Mesendoderm (in vitro differentiated cells): Measurements from ENCODE around the gene MED27.

ENCODE experiments used
- DNase-seq: peaks from one replicate; pipeline ENCODE4 v3.0.0; 2013
- H2AK5ac ChIP-seq: 2 replicates; pipeline ENCODE4 v1.6.1; 2013; ENCODE audit warnings: low read length, inconsistent platforms
- H2BK120ac ChIP-seq: 2 replicates; pipeline ENCODE4 v1.6.1; 2013; ENCODE audit warnings: low read depth, mild to moderate bottlenecking, low read length, moderate library complexity, mixed read lengths
- H2BK15ac ChIP-seq: replicated peaks from 2 replicates; pipeline ENCODE4 v1.6.1; 2013; ENCODE audit warnings: low read depth, mild to moderate bottlenecking, moderate library complexity
- H2BK5ac ChIP-seq: 2 replicates; pipeline ENCODE4 v1.6.1; 2013; ENCODE audit warnings: low read length, inconsistent platforms
- H3K18ac ChIP-seq: 2 replicates; pipeline ENCODE4 v1.6.1; 2013; ENCODE audit warnings: mild to moderate bottlenecking, low read length, mixed read lengths
- H3K23ac ChIP-seq: one replicate; pipeline ENCODE4 v1.6.1; 2013; ENCODE audit warnings: low read length
- H3K27ac ChIP-seq: 2 replicates; pipeline ENCODE4 v1.5.1; 2013; ENCODE audit warnings: low read depth, mild to moderate bottlenecking, inconsistent platforms, low read length, moderate library complexity
- H3K27me3 ChIP-seq: 2 replicates; pipeline ENCODE4 v1.6.1; 2013; ENCODE audit warnings: low read length, control low read depth, mild to moderate bottlenecking, inconsistent platforms; ENCODE audit not compliant: insufficient read depth, poor library complexity
- H3K36me3 ChIP-seq: 2 replicates; pipeline ENCODE4 v1.6.1; 2013; ENCODE audit warnings: low read length, inconsistent platforms; ENCODE audit not compliant: control insufficient read depth, insufficient read depth
- H3K4ac ChIP-seq: one replicate; pipeline ENCODE4 v1.6.1; 2013; ENCODE audit warnings: low read depth, mild to moderate bottlenecking, low read length, moderate library complexity
- H3K4me1 ChIP-seq: 2 replicates; pipeline ENCODE4 v1.6.1; 2013; ENCODE audit warnings: low read depth, low read length, inconsistent platforms; ENCODE audit not compliant: control insufficient read depth
- H3K4me2 ChIP-seq: 2 replicates; pipeline ENCODE4 v1.6.1; 2013; ENCODE audit warnings: low read length
- H3K4me3 ChIP-seq: 2 replicates; pipeline ENCODE4 v1.5.1; 2013; ENCODE audit warnings: mild to moderate bottlenecking, low read length
- H3K56ac ChIP-seq: one replicate; pipeline ENCODE4 v1.6.1; 2013; ENCODE audit warnings: low read length
- H3K79me1 ChIP-seq: 2 replicates; pipeline ENCODE4 v1.6.1; 2013; ENCODE audit warnings: low read length, inconsistent platforms
- H3K79me2 ChIP-seq: 2 replicates; pipeline ENCODE4 v1.6.1; 2013; ENCODE audit warnings: mild to moderate bottlenecking, low read length; ENCODE audit not compliant: control insufficient read depth, insufficient read depth
- H3K9ac ChIP-seq: 2 replicates; pipeline ENCODE4 v1.6.1; 2013; ENCODE audit warnings: low read length, inconsistent platforms
- H4K5ac ChIP-seq: one replicate; pipeline ENCODE4 v1.6.1; 2013; ENCODE audit warnings: low read length
- H4K8ac ChIP-seq: one replicate; pipeline ENCODE4 v1.6.1; 2013; ENCODE audit warnings: low read depth, mild to moderate bottlenecking, control low read depth, low read length, moderate library complexity
- WGBS: extraction: QIAGEN DNeasy Blood & Tissue Kit; methylation state at CpG from one replicate; pipeline ENCODE4 v1.1.7; 2013; ENCODE audit warnings: low lambda C conversion rate, missing lambda C conversion rate; ENCODE audit not compliant: insufficient coverage; ENCODE audit errors: extremely low coverage; 5-methylcytosine and 5-hydroxymethylcytosine counted together

MED27 gene

GRCh38 chr9:131848570-131849160 is 231.0 kb downstream of the MED27 start:
- H2BK5ac ChIP-seq: no peak overlapping the region
- WGBS: no CpG with 5 or more reads among the region's 35 CpGs
- H3K18ac ChIP-seq: no peak overlapping the region
- no peak overlapping the region for H3K4me2 ChIP-seq
- H2BK15ac ChIP-seq: no peak overlapping the region
- no peak overlapping the region for H3K4me3 ChIP-seq
- H3K27ac ChIP-seq: no peak overlapping the region
- DNase-seq: no peak
- no peak overlapping the region for H4K5ac ChIP-seq
- H3K9ac ChIP-seq: no peak overlapping the region
- H3K23ac ChIP-seq: no peak overlapping the region
- no peak overlapping the region for H4K8ac ChIP-seq
- H3K79me1 ChIP-seq: no peaks in the 10 kb centered on the region
- H2BK120ac ChIP-seq: no peak overlapping the region
- no peak overlapping the region for H3K56ac ChIP-seq
- no peak overlapping the region for H3K4ac ChIP-seq
- no peak overlapping the region for H2AK5ac ChIP-seq
- H3K79me2 ChIP-seq: no peaks in the 10 kb centered on the region
- H3K36me3 ChIP-seq: no peaks in the 10 kb centered on the region
- no peaks in the 10 kb centered on the region for H3K4me1 ChIP-seq
- no peaks in the 10 kb centered on the region for H3K27me3 ChIP-seq

DNA sequence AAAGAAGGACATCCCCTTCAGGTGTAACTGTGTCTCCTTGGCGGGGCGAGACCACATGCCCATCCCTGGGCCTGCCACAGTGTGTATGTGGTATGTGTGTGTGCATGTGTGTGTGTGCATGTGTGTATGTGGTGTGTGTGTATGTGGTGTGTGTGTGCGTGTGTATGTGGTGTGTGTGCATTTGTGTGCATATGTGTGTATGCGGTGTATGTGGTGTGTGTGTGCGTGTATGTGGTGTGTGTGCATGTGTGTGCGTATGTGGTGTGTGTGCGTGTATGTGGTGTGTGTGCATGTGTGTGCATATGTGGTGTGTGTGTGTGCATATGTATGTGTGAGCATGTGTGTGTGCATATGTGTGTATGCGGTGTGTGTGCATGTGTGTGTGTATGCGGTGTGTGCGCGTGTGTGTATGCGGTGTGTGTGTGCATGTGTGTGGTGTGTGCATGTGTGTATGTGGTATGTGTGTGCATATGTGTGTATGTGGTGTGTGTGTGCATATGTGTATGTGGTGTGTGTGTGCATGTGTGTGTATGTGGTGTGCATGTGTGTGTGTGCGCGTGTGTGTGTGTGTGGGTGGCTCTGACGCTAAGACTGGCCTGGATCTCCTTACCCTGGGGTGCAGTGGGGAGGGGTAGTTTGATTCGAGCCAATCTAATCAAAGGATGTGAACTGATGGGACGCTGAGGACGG is 231.9 kb downstream of the MED27 start:
- H2AK5ac ChIP-seq: no peak overlapping the region
- no peak overlapping the region for H3K4me3 ChIP-seq
- no peak overlapping the region for H4K8ac ChIP-seq
- H3K27me3 ChIP-seq: no peaks in the 10 kb centered on the region
- H3K27ac ChIP-seq: no peak overlapping the region
- H3K4me2 ChIP-seq: no peak overlapping the region
- no peak for DNase-seq
- H3K23ac ChIP-seq: no peak overlapping the region
- no peak overlapping the region for H3K18ac ChIP-seq
- no peak overlapping the region for H4K5ac ChIP-seq
- H2BK15ac ChIP-seq: no peak overlapping the region
- H2BK120ac ChIP-seq: no peak overlapping the region
- H3K4me1 ChIP-seq: no peaks in the 10 kb centered on the region
- H3K79me2 ChIP-seq: no peaks in the 10 kb centered on the region
- WGBS: no CpG with 5 or more reads among the region's 18 CpGs
- no peak overlapping the region for H3K56ac ChIP-seq
- no peak overlapping the region for H2BK5ac ChIP-seq
- H3K9ac ChIP-seq: no peak overlapping the region
- no peaks in the 10 kb centered on the region for H3K36me3 ChIP-seq
- no peaks in the 10 kb centered on the region for H3K79me1 ChIP-seq
- no peak overlapping the region for H3K4ac ChIP-seq

DNA sequence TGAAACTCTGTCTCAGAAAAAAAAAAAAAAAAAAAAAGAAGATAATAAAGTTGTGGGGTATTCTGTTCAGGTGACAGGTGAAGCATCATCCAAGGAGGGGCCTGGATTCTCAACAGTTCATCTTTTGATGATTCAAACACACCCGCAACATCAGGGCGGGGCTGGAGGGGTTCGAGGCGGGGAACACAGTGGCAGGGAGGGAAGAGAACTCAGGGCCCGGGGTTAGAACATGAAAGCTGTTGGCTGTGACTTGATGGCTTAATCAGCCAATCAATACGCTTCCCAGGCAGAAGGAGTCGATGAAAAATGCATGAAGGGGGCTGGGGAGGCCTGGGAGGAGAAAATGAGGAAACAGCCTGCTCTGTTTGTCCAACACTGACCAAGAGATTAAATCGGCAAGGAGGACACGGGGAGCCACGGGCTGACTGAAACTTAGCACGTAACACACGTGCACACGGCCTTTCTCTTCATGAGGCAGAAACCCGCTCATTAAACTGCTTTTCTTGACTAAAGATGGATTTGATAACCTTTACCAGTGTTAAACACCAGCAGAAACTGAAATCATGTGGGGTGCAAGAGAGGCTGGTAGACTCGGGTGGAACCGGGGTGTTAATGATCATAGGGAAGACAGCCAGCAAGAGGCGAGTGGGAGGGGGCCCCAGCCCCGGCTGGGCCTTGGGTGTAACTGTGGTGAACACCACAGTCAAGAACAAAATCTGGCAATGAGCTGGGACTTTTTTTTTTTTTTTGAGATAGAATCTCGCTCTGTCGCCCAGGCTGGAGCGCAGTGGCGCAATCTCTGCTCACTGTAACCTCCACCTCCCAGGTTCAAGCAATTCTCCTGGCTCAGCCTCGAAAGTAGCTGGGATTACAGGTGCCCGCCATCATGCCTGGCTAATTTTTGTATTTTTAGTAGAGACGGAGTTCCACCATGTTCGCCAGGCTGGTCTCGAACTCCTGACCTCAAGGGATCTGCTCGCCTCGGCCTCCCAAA is 234.1 kb downstream of the MED27 start:
- no peak overlapping the region for H3K4ac ChIP-seq
- H3K56ac ChIP-seq: no peak overlapping the region
- no peaks in the 10 kb centered on the region for H3K4me1 ChIP-seq
- no peak overlapping the region for H4K8ac ChIP-seq
- H2AK5ac ChIP-seq: no peak overlapping the region
- H3K4me2 ChIP-seq: no peak overlapping the region
- WGBS: no CpG with 5 or more reads among the region's 29 CpGs
- no peak overlapping the region for H4K5ac ChIP-seq
- no peak overlapping the region for H3K18ac ChIP-seq
- H2BK120ac ChIP-seq: no peak overlapping the region
- H2BK5ac ChIP-seq: no peak overlapping the region
- H3K4me3 ChIP-seq: no peak overlapping the region
- no peaks in the 10 kb centered on the region for H3K27me3 ChIP-seq
- DNase-seq: no peak
- H3K9ac ChIP-seq: no peak overlapping the region
- no peak overlapping the region for H3K27ac ChIP-seq
- no peak overlapping the region for H2BK15ac ChIP-seq
- H3K79me2 ChIP-seq: no peaks in the 10 kb centered on the region
- no peaks in the 10 kb centered on the region for H3K79me1 ChIP-seq
- H3K23ac ChIP-seq: no peak overlapping the region
- no peaks in the 10 kb centered on the region for H3K36me3 ChIP-seq

DNA sequence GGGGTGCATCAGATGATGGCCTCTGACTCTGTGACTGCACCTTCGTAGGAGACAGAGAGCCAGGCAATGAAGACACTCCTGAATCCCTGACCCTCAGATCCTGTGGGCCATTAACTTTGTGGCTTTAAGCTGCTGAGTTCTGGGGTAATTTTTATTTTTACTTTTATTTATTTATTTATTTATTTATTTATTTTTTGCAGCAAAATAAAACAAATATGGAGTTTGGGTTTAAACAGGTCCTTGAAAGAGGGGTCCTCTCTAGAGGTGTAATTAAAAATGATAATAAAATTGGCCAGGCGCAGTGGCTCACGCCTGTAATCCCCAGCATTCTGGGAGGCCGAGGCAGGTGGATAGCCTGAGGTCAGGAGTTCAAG is 234.9 kb downstream of the MED27 start:
- no peaks in the 10 kb centered on the region for H3K27me3 ChIP-seq
- H2BK120ac ChIP-seq: no peak overlapping the region
- H3K4me3 ChIP-seq: no peak overlapping the region
- H3K27ac ChIP-seq: no peak overlapping the region
- H3K4me1 ChIP-seq: no peaks in the 10 kb centered on the region
- no peak overlapping the region for H3K4ac ChIP-seq
- no CpG with 5 or more reads among the region's 4 CpGs for WGBS
- H3K9ac ChIP-seq: no peak overlapping the region
- H2BK5ac ChIP-seq: no peak overlapping the region
- no peak overlapping the region for H4K8ac ChIP-seq
- no peak overlapping the region for H3K23ac ChIP-seq
- H3K79me1 ChIP-seq: no peaks in the 10 kb centered on the region
- DNase-seq: no peak
- H3K36me3 ChIP-seq: no peaks in the 10 kb centered on the region
- no peak overlapping the region for H2BK15ac ChIP-seq
- no peak overlapping the region for H3K4me2 ChIP-seq
- H2AK5ac ChIP-seq: no peak overlapping the region
- no peaks in the 10 kb centered on the region for H3K79me2 ChIP-seq
- H3K18ac ChIP-seq: no peak overlapping the region
- no peak overlapping the region for H4K5ac ChIP-seq
- no peak overlapping the region for H3K56ac ChIP-seq

DNA sequence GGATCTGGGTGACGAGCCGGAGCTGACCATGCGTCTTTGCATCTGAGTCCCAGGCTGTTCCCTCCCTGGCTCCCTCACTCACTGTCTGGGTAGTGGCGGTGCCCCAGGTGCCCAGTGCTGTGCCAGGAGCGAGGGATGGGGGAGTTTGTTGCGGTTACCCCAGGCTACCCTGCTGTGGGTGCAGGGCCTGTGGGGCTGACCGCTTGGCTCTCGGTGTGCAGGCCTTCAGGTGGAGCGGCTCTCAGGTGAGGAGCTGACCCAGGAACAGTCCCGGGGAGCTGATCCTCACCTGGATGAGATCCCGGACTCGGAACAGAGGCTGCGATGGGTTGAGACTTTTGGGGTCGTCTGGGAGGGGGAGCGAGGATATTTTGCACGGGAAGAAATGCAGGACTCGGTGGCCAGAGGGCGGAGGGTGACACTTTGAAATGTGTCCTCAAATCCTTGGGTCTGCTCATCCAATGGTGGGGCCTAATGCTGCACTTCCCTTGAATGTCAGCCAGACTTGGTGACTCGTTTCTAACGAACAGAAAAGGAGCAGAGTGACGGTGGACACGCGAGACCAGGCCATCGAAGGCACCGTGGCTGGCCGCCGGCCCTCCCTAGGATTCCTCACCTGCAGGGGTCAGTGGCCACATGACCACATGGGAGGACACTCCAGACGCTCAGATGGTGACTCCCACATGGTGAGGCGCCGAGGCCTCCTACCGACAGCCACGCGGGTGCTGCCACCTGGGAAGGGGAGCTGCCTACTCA is 235.5 kb downstream of the MED27 start:
- Histone ChIP-seq H3K36me3 (no peaks in the 10 kb centered on the region), H2BK15ac (no peak overlapping the region), H3K56ac (no peak overlapping the region), H3K9ac (no peak overlapping the region), H3K27me3 (no peaks in the 10 kb centered on the region), H3K4me2 (no peak overlapping the region), H3K79me2 (no peaks in the 10 kb centered on the region), H3K18ac (no peak overlapping the region), H3K79me1 (no peaks in the 10 kb centered on the region), H2BK5ac (no peak overlapping the region), H3K27ac (no peak overlapping the region), H3K4me3 (no peak overlapping the region), H4K5ac (no peak overlapping the region), H4K8ac (no peak overlapping the region), H3K4me1 (no peaks in the 10 kb centered on the region), H3K4ac (no peak overlapping the region), H3K23ac (no peak overlapping the region), H2AK5ac (no peak overlapping the region), H2BK120ac (no peak overlapping the region)
- no peak for DNase-seq
- WGBS: no CpG with 5 or more reads among the region's 33 CpGs
